Measurements from ENCODE around the gene RADIL.

RADIL gene

DNA sequence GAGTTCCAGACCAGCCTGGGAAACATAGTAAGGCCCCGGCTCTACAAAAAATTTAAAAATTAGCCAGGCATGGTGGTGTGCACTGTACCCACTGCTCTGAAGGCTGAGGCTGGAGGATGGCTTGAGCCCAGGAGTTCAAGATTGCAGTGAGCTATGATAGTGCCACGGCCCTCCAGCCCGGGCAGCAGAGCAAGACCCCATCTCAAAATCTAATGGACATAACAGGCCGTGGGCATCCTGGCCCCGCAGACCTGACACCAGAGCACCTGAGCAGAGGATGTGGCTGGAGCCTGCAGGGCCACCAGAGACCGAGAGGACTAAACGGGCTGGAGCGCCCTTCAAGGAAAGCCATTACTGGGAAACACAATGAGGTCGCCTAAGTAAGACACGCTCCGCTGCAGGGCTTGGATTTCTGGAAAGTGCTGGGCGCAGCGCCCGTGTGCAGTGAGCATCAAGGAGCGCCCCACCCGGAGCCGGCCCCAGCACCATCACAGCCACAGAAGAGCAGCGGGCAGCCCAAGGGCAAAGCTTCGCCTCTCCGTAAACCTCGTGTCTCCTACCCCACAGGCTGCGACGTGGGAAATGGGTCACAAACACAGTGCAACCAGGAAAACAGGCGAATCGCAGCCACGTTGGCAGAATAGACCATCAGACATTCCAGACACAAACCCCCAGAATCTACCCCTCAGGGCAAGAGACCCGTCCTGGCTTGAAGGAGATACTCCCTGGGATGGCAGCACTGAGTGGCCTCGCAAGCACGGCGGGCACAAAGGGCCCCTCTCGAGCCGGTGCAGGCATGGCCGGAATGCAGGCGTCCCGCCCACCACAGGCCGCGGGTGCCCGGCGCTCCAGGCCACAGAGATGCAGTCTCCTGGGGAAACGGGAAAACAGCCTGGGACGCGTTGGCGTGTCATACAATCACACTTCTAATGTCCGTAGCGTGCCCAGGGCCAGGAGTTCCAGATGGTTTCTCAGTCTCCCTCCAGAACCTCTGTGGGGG lies 4.9 kb downstream of the RADIL start:
- ChIA-PET CTCF (no interaction called here), POLR2A (no interaction called here)
- no peak for DNase-seq (ENCODE audit: extremely low spot score)
- TF ChIP-seq SUZ12 (IDR thresholded peaks at IDR 0.05) (no peak), ARNT (IDR thresholded peaks at IDR 0.05) (no peak), BHLHE40 (IDR thresholded peaks at IDR 0.05; ENCODE audit: borderline replicate concordance) (no peak), ELF4 (IDR thresholded peaks at IDR 0.05) (no peak), SP1 (IDR thresholded peaks at IDR 0.05) (no peak), CTBP1 (IDR thresholded peaks at IDR 0.05; ENCODE audit: borderline replicate concordance) (no peak), L3MBTL2 (conservative IDR thresholded peaks at IDR 0.05) (no peak), TARDBP (IDR thresholded peaks at IDR 0.05) (no peak), FOXK2 (IDR thresholded peaks at IDR 0.05) (no peak), ZNF384 (IDR thresholded peaks at IDR 0.05) (no peak), FOXM1 (IDR thresholded peaks at IDR 0.05; ENCODE audit: borderline replicate concordance) (no peak), FOXA1 (IDR thresholded peaks at IDR 0.05) (no peak), LEF1 (IDR thresholded peaks at IDR 0.05; ENCODE audit: borderline replicate concordance) (no peak), HDGF (IDR thresholded peaks at IDR 0.05; ENCODE audit: borderline replicate concordance) (no peak), NFRKB (IDR thresholded peaks at IDR 0.05) (no peak)
- TF ChIP-seq, protein P1, sequence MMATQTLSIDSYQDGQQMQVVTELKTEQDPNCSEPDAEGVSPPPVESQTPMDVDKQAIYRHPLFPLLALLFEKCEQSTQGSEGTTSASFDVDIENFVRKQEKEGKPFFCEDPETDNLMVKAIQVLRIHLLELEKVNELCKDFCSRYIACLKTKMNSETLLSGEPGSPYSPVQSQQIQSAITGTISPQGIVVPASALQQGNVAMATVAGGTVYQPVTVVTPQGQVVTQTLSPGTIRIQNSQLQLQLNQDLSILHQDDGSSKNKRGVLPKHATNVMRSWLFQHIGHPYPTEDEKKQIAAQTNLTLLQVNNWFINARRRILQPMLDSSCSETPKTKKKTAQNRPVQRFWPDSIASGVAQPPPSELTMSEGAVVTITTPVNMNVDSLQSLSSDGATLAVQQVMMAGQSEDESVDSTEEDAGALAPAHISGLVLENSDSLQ (IDR thresholded peaks at IDR 0.05): no peak

DNA sequence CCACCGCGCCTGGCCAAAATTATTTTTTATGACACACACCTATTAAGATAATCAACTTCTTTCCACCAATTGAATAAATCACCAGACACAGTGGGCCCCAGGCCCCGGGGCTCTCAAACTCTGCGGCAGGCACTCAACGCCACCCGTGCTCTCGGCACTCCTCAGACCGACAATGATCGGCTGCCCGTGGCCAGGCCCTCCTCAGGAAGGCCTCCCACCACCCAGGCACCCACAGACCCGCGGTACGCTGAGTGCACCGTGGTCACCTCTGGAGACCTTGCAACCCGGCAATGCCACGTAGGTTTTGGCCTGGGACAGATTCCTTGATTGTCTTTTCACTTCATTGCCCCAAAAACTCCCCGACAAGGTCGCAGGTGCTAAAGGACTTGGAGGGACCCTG lies 6.9 kb downstream of the RADIL start:
- ChIA-PET POLR2A (no interaction called here), CTCF (no interaction called here)
- TF ChIP-seq SP1 (IDR thresholded peaks at IDR 0.05) (no peak), L3MBTL2 (conservative IDR thresholded peaks at IDR 0.05) (no peak), CTBP1 (IDR thresholded peaks at IDR 0.05; ENCODE audit: borderline replicate concordance) (no peak), HDGF (IDR thresholded peaks at IDR 0.05; ENCODE audit: borderline replicate concordance) (no peak), FOXA1 (IDR thresholded peaks at IDR 0.05) (no peak), TARDBP (IDR thresholded peaks at IDR 0.05) (no peak), FOXM1 (IDR thresholded peaks at IDR 0.05; ENCODE audit: borderline replicate concordance) (no peak), ELF4 (IDR thresholded peaks at IDR 0.05) (no peak)
- TF ChIP-seq, protein P1 (IDR thresholded peaks at IDR 0.05): no peak
- no peak for DNase-seq (ENCODE audit: extremely low spot score)

DNA sequence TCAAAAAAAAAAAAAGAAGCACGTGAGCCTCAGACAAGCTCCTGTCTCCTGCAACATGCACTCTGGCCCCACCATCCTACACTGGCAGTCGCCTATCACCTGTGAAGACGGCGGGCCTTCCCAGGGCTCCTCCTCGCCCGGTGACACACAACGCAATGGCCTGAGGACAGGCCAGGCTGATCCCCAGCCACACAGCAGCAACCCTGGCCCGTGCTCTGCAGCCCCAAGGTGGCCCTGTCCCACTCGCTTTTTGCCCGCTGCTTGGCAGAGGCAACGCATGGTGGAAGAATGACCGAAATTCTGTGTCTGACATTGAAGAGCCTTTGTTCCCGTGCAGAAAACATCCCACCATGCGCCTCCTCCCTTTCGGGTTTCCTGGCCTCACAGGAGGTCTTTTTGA lies 8.1 kb downstream of the RADIL start:
- CTCF ChIA-PET: no interaction called here
- no peak for TF ChIP-seq BHLHE40 (IDR thresholded peaks at IDR 0.05; ENCODE audit: borderline replicate concordance)
- TF ChIP-seq NFRKB (IDR thresholded peaks at IDR 0.05): no peak
- TF ChIP-seq L3MBTL2 (conservative IDR thresholded peaks at IDR 0.05): no peak
- no peak for TF ChIP-seq LEF1 (IDR thresholded peaks at IDR 0.05; ENCODE audit: borderline replicate concordance)
- no peak for TF ChIP-seq TARDBP (IDR thresholded peaks at IDR 0.05)
- TF ChIP-seq SP1 (IDR thresholded peaks at IDR 0.05): no peak
- TF ChIP-seq FOXK2 (IDR thresholded peaks at IDR 0.05): no peak
- no peak for TF ChIP-seq FOXM1 (IDR thresholded peaks at IDR 0.05; ENCODE audit: borderline replicate concordance)
- TF ChIP-seq ELF4 (IDR thresholded peaks at IDR 0.05): no peak
- POLR2A ChIA-PET: no interaction called here
- no peak for DNase-seq (ENCODE audit: extremely low spot score)

DNA sequence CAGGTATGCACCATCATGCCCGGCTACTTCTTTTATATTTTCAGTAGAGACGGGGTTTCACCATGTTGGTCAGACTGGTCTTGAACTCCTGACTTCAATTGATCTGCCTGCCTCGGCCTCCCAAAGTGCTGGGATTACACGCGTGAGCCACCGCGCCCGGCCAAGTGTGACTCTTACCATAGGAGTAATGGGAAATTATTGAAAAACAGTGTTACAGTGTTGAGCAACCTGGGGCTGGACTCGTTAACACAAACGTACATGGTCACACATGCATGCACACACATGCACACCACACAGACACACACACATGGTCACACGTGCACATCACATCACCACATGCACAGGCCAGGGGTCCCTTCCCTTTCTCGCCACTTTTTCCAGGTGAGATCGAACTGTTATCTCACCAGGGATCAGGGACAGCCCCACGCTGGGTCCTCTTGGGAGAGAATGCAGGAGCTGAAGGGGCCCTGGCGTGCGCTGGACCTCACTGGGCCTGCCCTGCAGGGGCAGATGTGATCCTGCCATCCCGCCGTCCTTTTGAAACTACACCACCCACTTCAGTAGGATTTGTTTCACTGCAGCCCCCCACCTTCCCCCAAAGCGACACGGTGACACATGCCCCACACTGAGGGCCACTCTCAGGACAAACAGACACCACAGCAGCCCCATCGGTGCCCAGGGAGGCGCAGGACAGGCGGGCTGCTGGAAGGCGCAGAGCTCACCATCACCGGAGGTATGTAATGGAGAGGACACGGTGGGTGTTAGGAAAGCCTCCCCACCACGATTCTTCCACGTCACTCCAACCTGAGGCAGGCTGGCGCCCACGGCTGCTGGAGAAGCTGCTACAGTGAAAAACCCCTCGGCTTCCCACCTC lies 10.2 kb downstream of the RADIL start:
- TF ChIP-seq SP1 (IDR thresholded peaks at IDR 0.05) (no peak), ZNF384 (IDR thresholded peaks at IDR 0.05) (no peak), CTBP1 (IDR thresholded peaks at IDR 0.05; ENCODE audit: borderline replicate concordance) (no peak), FOXK2 (IDR thresholded peaks at IDR 0.05) (no peak), BHLHE40 (IDR thresholded peaks at IDR 0.05; ENCODE audit: borderline replicate concordance) (no peak), L3MBTL2 (conservative IDR thresholded peaks at IDR 0.05) (no peak), SUZ12 (IDR thresholded peaks at IDR 0.05) (no peak), NFRKB (IDR thresholded peaks at IDR 0.05) (no peak), LEF1 (IDR thresholded peaks at IDR 0.05; ENCODE audit: borderline replicate concordance) (no peak), TARDBP (IDR thresholded peaks at IDR 0.05) (no peak), ELF4 (IDR thresholded peaks at IDR 0.05) (no peak)
- TF ChIP-seq, protein P1 (IDR thresholded peaks at IDR 0.05): no peak
- CTCF ChIA-PET: no interaction called here
- DNase-seq (ENCODE audit: extremely low spot score): no peak
- POLR2A ChIA-PET: interaction anchor here (1.0 kb wide), 1 partner anchor 9 kb away, joined by 3 read pairs; no protein-coding TSS in a partner anchor

DNA sequence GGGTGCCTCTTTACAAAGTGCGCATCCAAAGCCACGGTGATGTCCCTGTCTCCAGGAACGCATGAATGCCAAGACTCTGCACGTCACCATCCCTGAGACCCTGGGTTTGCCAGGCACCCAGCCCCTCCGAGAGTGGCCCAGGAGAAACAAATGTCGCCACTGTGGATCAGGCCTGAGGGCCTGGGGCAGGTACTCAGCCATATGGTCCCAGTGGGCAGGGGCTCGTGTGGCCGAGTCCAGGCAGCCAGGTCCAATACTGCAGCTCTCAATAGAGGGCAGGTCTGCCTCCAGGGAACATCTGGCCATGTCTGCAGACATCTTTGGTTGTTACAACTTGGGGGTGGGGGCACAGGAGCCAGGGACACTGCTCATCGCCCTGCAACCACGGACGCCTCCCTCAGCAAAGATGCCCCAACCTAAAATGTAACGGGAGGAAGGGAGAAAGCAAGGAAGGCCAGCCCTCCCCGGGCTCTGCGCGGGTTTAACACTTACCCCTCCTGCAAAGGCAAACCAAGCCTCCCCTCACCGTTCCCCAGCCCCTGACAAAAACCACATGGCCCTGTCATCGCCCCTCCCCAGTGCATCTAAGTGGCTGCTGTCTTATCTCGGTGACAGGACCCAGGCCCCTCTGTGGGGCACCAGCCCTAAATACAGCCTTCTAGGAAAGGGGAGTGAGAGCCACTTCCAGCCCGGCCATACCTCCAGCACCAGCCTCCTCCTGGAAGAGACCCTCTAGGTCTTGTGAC lies 11.4 kb downstream of the RADIL start:
- CTCF ChIA-PET: no interaction called here
- no peak for TF ChIP-seq NFRKB (IDR thresholded peaks at IDR 0.05)
- POLR2A ChIA-PET: no interaction called here
- no peak for DNase-seq (ENCODE audit: extremely low spot score)

Data from HEK293T (cell line).